Urothelium cell line (cell line): Measurements from ENCODE around the gene CBLN3.

ENCODE experiments used
- DNase-seq: peaks from one replicate; pipeline ENCODE4 v3.0.0; 2011; ENCODE audit warnings: low spot score, mixed read lengths
- FAIRE-seq: peaks from 2 replicates; lab custom pipeline; 2011; peaks lifted over from hg19 to GRCh38; lab: Jason Lieb, UNC

Gene CBLN3

DNA sequence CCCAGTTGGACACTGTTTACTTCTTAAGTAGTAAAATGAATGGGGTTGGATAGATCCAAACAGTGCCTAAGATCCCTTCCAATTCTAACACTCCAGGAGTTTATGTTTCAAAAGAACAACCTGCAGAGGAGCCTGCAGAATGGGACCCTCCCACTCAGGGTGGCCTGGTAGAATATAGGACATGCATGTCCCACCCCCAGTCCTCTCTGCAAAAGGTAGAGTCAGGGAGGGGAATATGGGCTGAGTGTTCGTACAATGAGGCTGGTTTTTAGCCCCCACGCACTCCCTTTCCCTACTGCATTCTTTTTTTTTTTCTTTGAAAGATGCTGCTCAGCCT is 42.5 kb downstream of the CBLN3 start:
- DNase-seq (no peak), FAIRE-seq (no peak)

DNA sequence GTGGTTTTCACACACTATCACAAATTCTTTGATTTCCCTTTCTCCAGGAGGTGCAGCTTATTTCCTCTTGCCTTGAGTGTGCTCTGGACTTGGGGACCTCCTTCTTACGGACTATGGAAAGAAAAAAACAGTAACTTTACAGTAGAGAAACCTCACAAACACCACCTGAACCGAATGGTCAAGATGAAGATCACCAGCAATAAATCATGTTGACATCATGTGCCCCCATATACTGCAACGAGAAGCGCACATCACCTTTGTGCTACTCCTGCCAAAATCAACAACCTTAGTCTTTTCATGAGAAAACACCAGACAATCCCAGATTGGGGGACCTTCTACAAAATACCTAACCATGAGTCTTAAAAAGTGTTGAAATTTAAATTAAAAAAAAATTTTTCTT is 43.9 kb downstream of the CBLN3 start:
- DNase-seq (no peak), FAIRE-seq (no peak)

DNA sequence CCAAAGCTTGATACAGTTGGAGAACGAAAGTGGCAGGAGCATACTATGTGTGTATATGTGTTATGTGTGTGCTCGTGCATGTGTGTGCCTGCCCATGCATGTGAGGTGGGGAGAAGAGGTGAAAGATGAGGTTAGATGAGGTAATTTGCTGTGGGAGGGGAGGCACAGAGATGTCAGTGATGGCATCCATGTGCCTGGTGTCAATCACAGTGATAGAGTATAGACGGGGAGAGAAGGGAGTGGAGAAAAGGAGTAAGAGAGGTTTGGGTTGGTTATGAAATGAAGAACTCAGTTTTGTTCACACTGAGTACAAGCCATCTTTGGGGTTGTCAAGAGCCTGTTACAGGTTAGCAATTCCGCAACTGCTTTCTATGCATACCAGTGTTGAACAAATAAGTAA is 45.3 kb downstream of the CBLN3 start:
- FAIRE-seq = peak; percentile 78

DNA sequence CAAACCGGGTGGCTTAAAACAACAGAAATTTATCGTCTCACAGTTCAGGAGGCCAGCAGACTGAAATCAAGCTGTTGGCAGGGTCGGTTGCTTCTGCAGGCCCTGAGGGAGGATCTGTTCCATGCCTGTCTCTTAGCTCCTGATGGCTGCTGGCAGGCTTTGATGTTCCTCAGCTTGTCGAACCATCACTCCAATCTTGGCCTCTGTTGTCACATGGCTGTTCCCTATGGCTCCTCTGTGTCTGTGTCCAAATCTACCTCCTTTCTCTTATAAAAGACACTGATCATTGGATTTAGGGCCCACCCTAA is 47.5 kb downstream of the CBLN3 start:
- no peak for FAIRE-seq
- DNase-seq = no peak

More for the DNA sequence above, 45.3 kb downstream of the CBLN3 start:
- DNase-seq = no peak

DNA sequence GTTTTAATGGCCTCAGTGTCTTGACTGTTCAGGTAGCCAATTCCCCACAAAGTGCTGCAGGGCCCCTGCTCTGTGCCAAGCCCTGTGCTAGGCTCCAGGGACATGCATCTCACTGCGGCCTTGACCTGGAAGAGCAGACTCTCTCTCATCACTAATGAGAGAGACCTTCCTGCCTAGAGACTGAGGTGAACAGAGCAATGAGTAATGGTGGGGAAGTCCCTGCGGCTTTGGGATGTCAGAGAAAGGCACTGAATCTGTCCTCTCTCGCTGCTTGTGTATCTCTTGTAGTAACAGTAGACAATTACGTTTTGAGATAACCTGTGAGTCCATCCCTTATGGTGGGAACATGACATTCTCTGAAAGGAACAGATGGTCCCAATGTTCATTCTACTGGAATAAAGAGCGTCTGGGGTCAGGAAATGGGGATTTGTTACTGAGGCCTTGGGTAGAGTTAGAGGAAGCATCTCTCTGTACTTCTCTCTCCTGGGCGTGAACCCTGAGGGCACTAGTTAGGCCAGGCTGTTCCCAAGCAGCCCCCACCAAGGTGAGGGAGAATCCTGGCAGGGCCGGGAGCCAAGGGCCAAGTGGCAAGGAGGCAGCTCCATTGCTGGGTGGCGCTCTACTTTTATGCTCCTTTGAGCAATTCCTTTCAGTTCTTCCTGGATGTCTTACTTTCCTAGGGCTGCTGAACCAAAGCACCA is 48.0 kb downstream of the CBLN3 start:
- DNase-seq (no peak), FAIRE-seq (no peak)

DNA sequence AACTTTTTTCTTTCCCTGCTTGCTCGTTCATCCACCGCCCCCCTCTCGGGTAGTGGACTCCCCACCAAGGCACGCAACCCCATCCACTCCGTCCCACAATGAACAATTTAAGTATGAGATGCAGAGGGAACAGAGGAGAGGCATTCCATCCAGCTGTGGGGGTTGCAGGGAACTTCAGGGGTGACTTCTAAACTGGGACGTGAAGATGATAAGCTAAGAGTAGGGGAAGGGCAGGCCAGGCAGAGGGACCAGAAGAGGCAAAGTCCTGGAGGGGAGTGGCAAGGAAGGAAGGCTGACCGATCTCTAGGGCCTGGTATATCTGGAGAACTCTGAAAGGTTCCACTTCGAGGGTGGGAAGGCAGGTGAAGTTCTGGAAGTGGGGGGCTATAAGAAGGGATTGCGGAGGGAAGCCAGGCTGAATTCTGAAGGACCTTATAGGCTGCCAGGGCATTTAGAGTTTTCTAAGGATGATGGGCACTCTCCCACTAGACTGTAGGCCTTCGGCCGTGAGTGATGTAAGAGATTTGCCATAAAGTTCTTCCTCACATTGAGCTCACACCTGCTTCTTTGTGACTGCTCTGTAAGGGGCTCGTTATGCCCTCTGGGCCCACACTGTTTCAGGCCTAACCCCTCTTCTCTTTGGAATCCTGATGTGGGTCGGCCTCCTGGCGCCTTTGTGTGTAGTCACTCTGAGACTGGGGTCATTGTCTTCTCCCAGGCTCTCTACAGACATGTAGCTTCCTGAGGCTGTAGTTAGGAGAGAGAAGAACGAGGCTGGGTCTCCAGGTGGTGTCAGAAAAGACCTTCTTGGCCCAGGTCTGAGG is 49.3 kb downstream of the CBLN3 start:
- FAIRE-seq = no peak

DNA sequence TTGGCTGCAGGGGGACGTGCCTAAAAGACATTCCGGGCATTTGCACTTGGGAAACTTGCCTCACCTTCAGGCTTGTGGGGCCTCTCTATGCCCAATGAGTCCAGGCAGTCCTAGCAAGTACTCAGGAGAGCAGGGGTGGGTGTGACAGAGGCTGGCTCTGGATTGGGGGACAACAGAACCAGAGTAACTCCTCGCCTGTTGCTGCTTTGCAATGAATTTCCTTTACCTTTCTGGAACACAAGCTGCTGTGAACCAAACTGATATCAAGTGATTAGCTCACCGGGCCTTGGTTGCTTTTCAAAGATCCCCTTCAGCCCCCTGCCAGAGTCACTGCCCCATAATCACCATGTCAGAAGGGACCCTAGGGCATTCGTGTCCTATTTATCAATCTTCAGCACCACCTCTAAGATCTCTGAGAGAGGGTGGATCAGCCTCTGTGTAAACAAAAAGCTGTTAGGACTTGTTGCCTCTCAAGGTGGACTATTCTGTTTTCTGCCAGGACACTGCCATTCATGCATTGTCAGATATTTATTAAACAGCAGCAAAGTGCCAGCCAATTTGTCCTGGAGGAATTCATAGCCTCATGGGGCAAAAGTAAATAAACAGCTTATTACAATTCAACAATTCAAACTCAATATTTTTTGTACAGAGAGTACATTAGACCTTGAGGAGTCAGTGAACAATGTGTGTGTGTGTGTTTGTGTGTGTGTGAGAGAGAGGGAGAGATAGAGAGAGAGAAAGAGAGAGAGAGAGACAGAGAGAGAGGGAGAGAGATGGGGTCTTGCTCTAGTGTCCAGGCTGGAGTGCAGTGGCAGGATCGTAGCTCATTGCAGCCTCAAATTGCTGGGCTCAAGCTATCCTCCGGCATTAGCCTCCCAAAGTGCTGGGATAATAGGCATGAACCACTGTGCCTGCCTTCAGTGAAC is 50.2 kb downstream of the CBLN3 start:
- FAIRE-seq (no peak), DNase-seq (no peak)

More for the DNA sequence above, 49.3 kb downstream of the CBLN3 start:
- DNase-seq = no peak

DNA sequence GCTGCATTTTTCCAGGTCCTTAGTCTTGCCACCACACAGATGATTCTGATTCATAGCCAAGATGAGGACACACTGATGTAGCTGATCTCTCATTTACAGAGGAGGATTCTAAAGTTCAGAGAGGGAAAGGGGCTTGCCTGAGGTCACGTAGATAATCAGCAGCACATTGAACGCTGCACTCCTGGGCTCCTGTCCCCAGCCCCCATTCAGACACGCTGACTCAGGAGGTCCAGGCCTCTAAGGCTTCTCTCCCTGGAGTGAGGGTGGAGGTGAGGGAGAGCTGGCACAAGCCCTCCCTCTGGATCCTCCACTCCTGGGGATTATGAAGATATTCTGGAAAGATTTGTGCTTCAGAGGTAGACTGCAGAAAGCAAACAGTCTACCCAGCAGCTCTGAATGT is 51.1 kb downstream of the CBLN3 start:
- no peak for DNase-seq
- FAIRE-seq = no peak

DNA sequence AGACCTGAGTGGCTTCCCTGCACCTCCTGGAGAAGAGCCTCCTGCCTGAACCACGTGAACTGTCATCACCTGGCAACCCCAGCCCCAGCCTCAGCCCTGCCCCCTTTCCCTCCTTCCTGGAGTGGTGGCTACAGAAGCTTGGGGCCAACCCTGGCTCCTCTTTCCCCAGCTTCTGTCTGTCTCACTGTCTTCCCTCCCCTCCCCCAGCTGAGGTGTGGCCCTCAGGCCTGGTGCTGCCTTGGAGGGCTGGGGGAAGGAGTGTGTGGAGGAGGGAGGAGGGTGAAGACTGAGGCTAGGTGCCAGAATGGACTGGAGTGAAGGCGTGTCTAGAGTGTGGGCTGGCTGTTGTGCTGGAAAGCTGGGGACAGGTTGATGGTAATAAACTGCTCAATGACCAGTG is 51.8 kb downstream of the CBLN3 start:
- DNase-seq = no peak
- no peak for FAIRE-seq

DNA sequence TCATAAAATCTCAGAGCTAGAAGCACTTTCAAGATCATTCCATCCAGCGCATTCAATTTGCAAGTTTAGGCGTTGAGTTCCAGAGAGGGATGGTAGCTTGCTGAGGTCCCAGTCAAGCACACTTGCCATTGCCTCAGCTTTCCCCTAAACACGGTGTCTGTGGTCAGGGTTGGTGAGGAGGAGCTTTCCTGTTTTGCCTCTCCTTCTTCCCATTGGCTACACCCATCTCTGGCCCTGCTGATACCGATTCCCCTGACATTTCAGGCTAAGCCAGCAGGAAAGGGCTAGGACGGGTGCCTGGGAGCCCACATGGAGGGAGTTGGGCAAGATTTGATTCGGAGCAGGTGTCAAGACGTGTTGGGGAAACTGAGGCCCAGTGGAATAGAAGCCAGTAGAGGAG is 52.3 kb downstream of the CBLN3 start:
- FAIRE-seq (no peak), DNase-seq (no peak)
